GM18520 (cell line): Measurements from ENCODE around the gene CLCNKB.
"Not testable (repeated sequence)": the region's sequence is repeated elsewhere in the genome, so short reads cannot be mapped to it uniquely, and the experiment has no call there.

ENCODE experiments used
- ATAC-seq: cut with Tn5 transposase; IDR thresholded peaks from one replicate; pipeline ENCODE4 v1.9.1; 2021; ENCODE audit not compliant: unreplicated experiment

The CLCNKB gene

GRCh38 chr1:16029288-16029687 is 14.3 kb upstream of the CLCNKB start:
- no peak for ATAC-seq

DNA sequence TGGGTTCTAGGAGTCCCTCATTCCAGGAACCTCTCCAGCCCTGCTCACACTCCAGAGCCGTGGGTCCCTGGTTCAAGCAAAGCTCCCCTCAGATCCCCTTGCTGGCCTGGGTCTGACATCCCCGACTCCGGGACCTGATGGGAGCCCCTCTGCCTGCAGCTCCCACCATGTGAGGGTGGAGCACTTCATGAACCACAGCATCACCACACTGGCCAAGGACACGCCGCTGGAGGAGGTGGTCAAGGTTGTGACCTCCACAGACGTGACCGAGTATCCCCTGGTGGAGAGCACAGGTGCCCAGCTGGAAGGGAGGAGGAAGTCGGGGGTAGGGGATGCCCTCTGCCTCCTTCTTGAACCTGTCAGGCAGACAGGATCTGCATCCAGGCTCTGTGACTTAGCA is 12.0 kb upstream of the CLCNKB start:
- ATAC-seq, result no peak

DNA sequence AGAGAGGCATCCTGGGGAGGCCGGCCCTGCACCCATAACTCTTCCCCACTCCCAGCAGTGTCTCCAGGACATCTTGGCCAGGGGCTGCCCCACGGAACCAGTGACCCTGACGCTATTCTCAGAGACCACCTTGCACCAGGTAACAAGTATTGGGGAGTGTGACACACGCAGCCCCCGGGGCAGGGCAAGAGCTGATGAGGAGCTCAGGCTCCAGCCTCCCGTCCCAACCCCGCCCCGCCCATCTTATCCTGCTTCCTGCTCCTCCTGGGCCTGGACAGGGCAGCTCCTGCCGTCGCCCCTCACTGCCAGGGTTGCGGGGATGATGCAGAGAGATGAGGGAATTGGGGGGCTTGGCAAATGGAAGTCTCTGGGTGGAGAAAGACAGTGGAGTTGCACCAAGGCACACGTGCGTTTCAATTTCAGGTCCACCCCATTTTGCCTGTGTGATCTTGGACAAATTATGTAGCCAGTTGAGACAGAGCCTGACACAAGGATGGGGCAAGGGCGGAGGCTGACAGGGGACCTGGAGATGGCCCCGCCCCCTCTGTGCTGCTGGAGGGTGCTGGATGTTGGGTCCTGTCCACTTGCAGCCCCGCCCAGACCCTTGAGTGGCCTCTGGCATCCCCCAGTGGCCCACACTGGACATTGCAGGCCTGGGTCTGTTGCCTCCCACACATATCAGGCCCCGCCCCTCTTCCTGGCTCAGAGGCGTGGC is 11.0 kb upstream of the CLCNKB start:
- ATAC-seq, result no peak

DNA sequence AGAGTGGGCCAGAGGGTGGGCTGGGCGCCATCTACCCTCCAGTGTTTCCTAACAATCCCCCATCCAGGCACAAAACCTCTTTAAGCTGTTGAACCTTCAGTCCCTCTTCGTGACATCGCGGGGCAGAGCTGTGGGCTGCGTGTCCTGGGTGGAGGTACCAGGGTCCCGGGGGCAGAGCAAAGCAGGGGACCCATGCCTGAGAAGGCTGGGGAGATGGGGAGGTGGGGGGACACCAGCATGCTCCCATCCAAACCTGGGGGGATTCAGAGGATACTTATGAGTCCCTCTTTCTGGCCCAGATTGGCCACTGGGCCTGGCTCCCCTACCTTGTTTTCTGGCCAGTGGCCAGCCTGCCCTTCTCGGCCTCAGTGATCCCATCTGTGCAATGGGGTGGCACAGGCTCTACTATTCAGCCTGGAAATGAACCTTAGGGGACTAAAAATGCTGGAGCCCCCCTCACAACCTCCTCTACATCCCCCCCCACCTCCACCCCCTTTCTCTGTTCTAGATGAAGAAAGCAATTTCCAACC is 10.4 kb upstream of the CLCNKB start:
- not testable (repeated sequence) for ATAC-seq

- not testable (repeated sequence) for ATAC-seq
Measured at GRCh38 chr1:16036461-16036860, 7.1 kb upstream of the CLCNKB start.

DNA sequence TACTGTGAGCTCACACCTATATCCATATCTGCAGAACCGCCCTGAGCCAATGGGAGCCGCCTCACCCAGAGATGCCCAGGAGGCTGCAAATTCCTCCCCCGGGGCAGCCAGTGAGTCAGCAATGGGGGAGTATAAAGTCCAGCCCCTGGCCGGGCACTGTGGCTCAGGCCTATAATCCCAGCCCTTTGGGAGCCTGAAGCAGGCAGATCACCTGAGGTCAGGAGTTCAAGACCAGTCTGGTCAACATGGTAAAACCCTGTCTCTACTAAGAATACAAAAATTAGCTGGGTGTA is 5.0 kb upstream of the CLCNKB start:
- no peak for ATAC-seq

GRCh38 chr1:16039871-16040270 is 3.7 kb upstream of the CLCNKB start:
- not testable (repeated sequence) for ATAC-seq

GRCh38 chr1:16041200-16041599 is 2.4 kb upstream of the CLCNKB start:
- ATAC-seq, result no peak

- ATAC-seq, result no peak
Measured at GRCh38 chr1:16042096-16042495, 1.5 kb upstream of the CLCNKB start.

- not testable (repeated sequence) for ATAC-seq
Measured at GRCh38 chr1:16042654-16043053, 928 bp upstream of the CLCNKB start.

- no peak for ATAC-seq
Measured at GRCh38 chr1:16043950-16044349, 368 bp downstream of the CLCNKB start.

- no peak for ATAC-seq
Measured at GRCh38 chr1:16046842-16047241, 3.3 kb downstream of the CLCNKB start.

GRCh38 chr1:16047791-16048475 is 4.4 kb downstream of the CLCNKB start:
- ATAC-seq, result no peak

DNA sequence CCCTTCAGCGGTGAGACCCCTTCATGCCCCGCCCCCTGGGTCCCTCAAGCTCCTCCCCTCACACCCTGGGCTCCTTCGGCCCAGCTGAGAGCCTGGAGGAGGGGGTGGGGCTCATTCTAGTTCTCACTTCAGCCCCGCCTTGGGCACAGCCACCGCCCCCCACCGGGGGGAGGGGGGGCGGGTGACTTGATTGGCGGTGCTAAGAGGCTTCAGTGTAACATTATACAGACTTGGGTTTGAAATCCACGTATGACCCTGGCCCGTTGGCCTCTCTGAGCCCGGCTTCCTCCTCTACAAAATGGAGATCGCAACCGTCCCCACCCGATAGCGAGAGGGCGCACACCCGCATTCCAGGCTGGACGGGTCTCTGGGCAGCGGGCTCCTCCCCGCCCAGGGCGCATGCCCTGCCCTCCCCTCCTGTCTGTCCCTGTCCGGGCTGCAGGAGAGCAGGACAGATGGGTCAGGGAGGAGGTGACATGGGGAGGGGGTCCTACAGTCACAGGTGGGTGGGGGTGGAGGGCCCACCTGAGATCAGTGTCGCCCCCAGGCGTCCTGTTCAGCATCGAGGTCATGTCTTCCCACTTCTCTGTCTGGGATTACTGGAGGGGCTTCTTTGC is 5.1 kb downstream of the CLCNKB start:
- ATAC-seq, result no peak

- ATAC-seq, result no peak
Measured at GRCh38 chr1:16050328-16050727, 6.7 kb downstream of the CLCNKB start.

DNA sequence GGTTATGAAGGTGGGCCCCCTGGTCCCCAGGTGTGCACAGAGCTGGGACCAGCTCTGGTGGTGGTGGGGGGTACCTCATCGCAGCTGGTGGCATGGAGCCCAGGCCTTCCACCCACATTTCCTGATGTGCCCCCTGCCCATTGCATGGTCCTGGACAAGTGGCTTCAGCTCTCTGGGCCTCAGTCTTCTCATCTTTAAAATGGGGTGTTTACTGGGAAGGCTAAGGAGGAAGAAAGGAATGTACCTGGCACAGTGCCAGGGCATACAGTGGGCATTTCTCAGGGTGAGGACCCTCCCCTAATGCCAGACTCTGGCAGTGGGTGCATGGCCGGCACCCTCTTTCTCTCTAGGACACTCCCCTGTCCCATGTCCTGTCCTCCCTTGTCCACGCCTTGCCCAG is 7.5 kb downstream of the CLCNKB start:
- no peak for ATAC-seq

DNA sequence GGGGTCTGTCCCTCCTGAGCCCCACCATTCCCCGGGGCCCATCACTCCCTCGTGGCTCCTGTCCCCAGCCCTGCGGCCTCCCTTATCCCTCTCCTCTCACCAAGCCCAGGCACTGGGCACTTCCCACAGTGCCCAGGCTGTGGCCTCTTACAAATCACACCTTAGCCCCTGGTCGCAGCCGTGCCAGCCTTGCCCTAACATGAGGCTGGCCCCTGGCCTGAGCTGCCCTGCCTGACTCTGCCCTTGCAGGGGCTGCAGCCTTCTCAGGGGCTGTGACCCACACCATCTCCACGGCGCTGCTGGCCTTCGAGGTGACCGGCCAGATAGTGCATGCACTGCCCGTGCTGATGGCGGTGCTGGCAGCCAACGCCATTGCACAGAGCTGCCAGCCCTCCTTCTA is 8.4 kb downstream of the CLCNKB start:
- ATAC-seq, result not testable (repeated sequence)

DNA sequence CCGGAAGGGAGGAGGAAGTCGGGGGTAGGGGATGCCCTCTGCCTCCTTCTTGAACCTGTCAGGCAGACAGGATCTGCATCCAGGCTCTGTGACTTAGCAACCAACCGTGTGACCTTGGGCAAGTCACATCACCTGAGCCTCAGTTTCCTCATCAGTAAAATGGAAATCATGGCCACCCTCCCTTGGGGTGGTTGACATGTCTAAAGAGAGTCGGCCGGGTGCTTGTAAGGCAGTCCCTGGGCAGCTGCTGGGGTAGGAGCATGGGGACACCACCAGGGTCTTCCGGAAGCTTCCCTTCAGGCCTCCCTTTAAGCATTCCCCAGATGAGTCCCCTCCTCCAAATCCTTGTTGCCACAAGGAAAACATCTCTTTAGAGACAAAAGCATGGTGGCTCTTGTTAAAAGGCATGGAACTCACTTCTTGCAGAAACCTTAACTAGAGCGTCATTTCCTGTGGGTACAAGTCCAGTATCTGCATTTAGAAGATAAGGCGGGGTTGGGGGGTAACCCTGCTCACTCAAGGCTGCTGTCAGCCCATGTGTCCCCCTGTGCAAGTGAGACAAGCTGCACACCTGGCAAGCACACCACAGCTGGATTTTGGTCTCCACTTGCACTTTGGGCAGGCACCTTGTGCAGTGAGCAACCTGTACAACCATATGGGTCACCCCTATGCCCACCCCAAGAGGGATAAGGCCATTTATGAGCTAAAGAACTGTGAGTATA is 10.4 kb downstream of the CLCNKB start:
- ATAC-seq, result no peak

DNA sequence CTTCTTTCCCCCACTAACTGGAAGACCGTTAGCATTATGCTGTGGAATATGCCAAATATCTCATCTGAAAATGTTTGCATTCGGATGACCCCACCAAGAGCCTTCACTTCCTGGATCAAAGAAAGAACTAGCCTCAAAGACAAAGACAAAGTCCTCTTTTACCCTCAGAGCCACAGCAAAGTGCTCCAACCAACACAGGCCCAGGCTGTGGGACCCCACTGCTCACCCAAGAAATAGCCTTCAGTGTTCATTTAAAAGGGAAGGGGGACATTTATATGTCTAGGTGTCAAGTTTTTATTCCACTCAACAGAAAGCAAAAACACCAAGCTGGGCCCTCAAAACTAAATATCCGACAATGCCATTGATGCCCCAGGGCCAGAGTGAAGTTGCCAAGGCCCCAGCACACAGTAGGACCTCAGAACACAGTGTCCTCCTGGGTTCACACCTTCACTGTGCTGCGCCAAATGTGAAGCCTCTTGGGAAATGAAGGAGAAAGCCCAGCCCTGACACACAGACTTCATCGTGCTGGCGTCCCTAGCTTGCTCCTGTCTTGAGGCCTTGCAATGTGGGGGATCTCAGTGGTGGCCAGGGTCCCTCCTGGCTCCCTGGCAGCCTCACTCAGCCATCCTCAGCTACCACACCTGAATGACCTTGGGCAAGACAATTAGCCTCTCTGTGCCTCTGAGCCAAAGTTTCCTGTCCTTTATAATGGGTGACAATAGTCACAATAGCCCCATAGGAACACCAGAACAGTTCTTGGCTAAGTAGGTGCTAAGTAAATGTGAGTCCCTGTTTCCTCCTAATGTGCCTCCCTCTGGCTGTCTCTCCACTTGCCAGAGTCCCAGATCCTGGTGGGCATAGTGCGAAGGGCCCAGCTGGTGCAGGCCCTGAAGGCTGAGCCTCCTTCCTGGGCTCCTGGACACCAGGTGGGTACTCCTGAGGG is 11.3 kb downstream of the CLCNKB start:
- no peak for ATAC-seq
